ENCODE measurements around the gene TBC1D22A.

DNA sequence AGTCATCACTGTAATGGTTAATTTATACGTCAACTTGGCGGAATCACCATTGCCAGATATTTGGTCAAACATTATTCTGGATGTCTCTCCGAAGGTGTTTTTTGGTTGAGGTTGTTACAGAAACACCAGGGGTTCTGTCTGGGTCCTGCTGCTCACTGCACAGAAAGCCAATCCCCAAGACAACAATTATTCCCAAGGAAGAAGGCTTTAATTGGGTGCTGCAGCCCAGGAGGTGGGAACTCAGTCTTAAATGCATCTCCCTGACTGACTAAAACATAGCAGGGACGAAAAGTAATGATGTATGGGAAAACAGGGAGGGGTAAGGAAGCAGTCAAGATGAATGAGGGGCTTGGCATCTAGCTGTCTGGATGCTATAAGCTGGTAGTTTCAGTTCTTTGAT is 331.3 kb downstream of the TBC1D22A start:
- TF ChIP-seq, protein P1, sequence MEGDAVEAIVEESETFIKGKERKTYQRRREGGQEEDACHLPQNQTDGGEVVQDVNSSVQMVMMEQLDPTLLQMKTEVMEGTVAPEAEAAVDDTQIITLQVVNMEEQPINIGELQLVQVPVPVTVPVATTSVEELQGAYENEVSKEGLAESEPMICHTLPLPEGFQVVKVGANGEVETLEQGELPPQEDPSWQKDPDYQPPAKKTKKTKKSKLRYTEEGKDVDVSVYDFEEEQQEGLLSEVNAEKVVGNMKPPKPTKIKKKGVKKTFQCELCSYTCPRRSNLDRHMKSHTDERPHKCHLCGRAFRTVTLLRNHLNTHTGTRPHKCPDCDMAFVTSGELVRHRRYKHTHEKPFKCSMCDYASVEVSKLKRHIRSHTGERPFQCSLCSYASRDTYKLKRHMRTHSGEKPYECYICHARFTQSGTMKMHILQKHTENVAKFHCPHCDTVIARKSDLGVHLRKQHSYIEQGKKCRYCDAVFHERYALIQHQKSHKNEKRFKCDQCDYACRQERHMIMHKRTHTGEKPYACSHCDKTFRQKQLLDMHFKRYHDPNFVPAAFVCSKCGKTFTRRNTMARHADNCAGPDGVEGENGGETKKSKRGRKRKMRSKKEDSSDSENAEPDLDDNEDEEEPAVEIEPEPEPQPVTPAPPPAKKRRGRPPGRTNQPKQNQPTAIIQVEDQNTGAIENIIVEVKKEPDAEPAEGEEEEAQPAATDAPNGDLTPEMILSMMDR (IDR thresholded peaks at IDR 0.05): no peak
- TF ChIP-seq POLR2A (IDR thresholded peaks at IDR 0.05) (no peak), POLR2AphosphoS5 (IDR thresholded peaks at IDR 0.05) (no peak)

Measured in upper lobe of left lung (tissue), 4 donors.